Thyroid gland (tissue), 4 donors: ENCODE data around the gene PAX7. TPM values are rescaled to one million over a fixed set of nuclear protein-coding genes. Genes with fewer than 3 reads are reported as not detected.

Experiments used
- DNase-seq, 2 donors: peaks; one replicate each; pipeline ENCODE4 v3.0.0-alpha.2; 2019
- H3K27ac ChIP-seq, 3 donors: fragments of 200-600 bp; sonication (generic); 1 replicate in 2 of 3; 2 replicates in 1 of 3; pipeline ENCODE4 v1.5.1; 2016 to 2019; ENCODE audit warnings: mild to moderate bottlenecking in 1 of 3, moderate library complexity in 1 of 3
- H3K27me3 ChIP-seq: fragments of 200-600 bp; sonication (generic); one replicate; pipeline ENCODE4 v1.5.1; 2019
- H3K36me3 ChIP-seq, 2 donors: fragments of 200-600 bp; sonication (generic); one replicate each; pipeline ENCODE4 v1.5.1; 2016 to 2019
- H3K4me1 ChIP-seq, 2 donors: fragments of 200-600 bp; sonication (generic); one replicate each; pipeline ENCODE4 v1.5.1; 2017 to 2019
- H3K4me3 ChIP-seq, 3 donors: fragments of 200-600 bp; sonication (generic); replicated peaks in 1 of 3; 1 replicate in 2 of 3; 2 replicates in 1 of 3; pipeline ENCODE4 v1.5.1; 2016; ENCODE audit warnings: mild to moderate bottlenecking in 1 of 3
- H3K9me3 ChIP-seq: fragments of 200-600 bp; sonication (generic); one replicate; pipeline ENCODE4 v1.5.1; 2017
- CTCF ChIP-seq, 6 experiments: fragments of 200-600 bp in 3 of 6; fragments of 450-650 bp in 3 of 6; sonication (generic) in 3 of 6; IDR thresholded peaks; one replicate each; pipeline ENCODE4 v1.5.1; 2016 to 2019; ENCODE audit warnings: antibody characterized with exemption in 6 of 6, mild to moderate bottlenecking in 2 of 6, inconsistent platforms in 1 of 6, moderate library complexity in 1 of 6
- POLR2A ChIP-seq, 2 donors: fragments of 450-650 bp; IDR thresholded peaks; one replicate each; pipeline ENCODE4 v1.6.1; 2017; ENCODE audit warnings: antibody characterized with exemption in 2 of 2, mild to moderate bottlenecking in 2 of 2, moderate library complexity in 1 of 2
- WGBS, 2 donors: methylation state at CpG; one replicate each; pipeline ENCODE4 v1.1.5; 2017; 5-methylcytosine and 5-hydroxymethylcytosine counted together
- intact Hi-C: fragments of 100-400 bp; cut with DNase I; formaldehyde crosslinking; loops from one replicate; pipeline ENCODE4 v1.15.1; 2023
- total RNA-seq, 4 donors: library from RNA; depleted of rRNA; stranded (reverse); fragments of >200 nt; gene quantifications; one replicate each; pipeline ENCODE4 v1.2.3, GENCODE V29; 2016

Gene PAX7
- total RNA-seq, 4 donors from 2014 or later, result 0.78 TPM; not detected in 3

GRCh38 chr1:18588093-18588492 lies 42.6 kb upstream of the PAX7 start:
- Histone ChIP-seq H3K27me3 (no peaks in the 10 kb centered on the region), H3K4me1 (peaks cover 8 to 9% of the 10 kb centered on the region in 2 donors), H3K27ac (no peak overlapping the region), H3K4me3 (no peak overlapping the region), H3K9me3 (no peaks in the 10 kb centered on the region), H3K36me3 (no peaks in the 10 kb centered on the region)
- intact Hi-C loops, result no loop called here
- WGBS, 2 donors, result 71 to 78% methylated on average over 9 of the region's 9 CpGs
- no peak for DNase-seq
- TF ChIP-seq POLR2A (IDR thresholded peaks at IDR 0.05) (no peak), CTCF (IDR thresholded peaks at IDR 0.05) (no peak)

- intact Hi-C loops, result no loop called here
- no peaks in the 10 kb centered on the region for H3K27me3 ChIP-seq
- 71 to 86% methylated on average over 1 of the region's 1 CpG for WGBS, 2 donors
Measured at GRCh38 chr1:18592368-18592767, 38.3 kb upstream of the PAX7 start.

GRCh38 chr1:18597160-18598042 lies 33.2 kb upstream of the PAX7 start:
- peak; percentile 58 to 62 for DNase-seq
- Histone ChIP-seq H3K36me3 (no peaks in the 10 kb centered on the region), H3K9me3 (no peaks in the 10 kb centered on the region), H3K4me3 (no peak overlapping the region), H3K27me3 (no peaks in the 10 kb centered on the region), H3K4me1 (no peaks in the 10 kb centered on the region), H3K27ac (no peak overlapping the region)
- peak; percentile 88 to 98 (median 92) for TF ChIP-seq CTCF (IDR thresholded peaks at IDR 0.05)
- TF ChIP-seq POLR2A (IDR thresholded peaks at IDR 0.05), result no peak
- 20 to 21% methylated on average over 20 of the region's 20 CpGs for WGBS, 2 donors
- intact Hi-C loops, result loop anchor here (2.0 kb wide), 1 partner anchor 223 kb away; no protein-coding TSS in a partner anchor

More at GRCh38 chr1:18592368-18592767, 38.3 kb upstream of the PAX7 start:
- H3K27ac ChIP-seq, result no peak overlapping the region
- no peaks in the 10 kb centered on the region for H3K4me1 ChIP-seq
- TF ChIP-seq POLR2A (IDR thresholded peaks at IDR 0.05), result no peak
- no peak for TF ChIP-seq CTCF (IDR thresholded peaks at IDR 0.05)
- DNase-seq, result no peak
- H3K9me3 ChIP-seq, result no peaks in the 10 kb centered on the region
- no peaks in the 10 kb centered on the region for H3K36me3 ChIP-seq
- H3K4me3 ChIP-seq, result no peak overlapping the region

- no peak for TF ChIP-seq CTCF (IDR thresholded peaks at IDR 0.05)
- TF ChIP-seq POLR2A (IDR thresholded peaks at IDR 0.05), result no peak
- Histone ChIP-seq H3K27me3 (no peaks in the 10 kb centered on the region), H3K4me3 (no peak overlapping the region), H3K36me3 (no peaks in the 10 kb centered on the region), H3K4me1 (no peaks in the 10 kb centered on the region), H3K9me3 (no peaks in the 10 kb centered on the region), H3K27ac (no peak overlapping the region)
- DNase-seq, result no peak
- 17 to 28% methylated on average over 8 to 12 of the region's 12 CpGs for WGBS, 2 donors
- intact Hi-C loops, result no loop called here
Measured at GRCh38 chr1:18599086-18599485, 31.6 kb upstream of the PAX7 start.

GRCh38 chr1:18599704-18600103 lies 30.9 kb upstream of the PAX7 start:
- H3K27me3 ChIP-seq, result no peaks in the 10 kb centered on the region
- no peaks in the 10 kb centered on the region for H3K4me1 ChIP-seq
- TF ChIP-seq POLR2A (IDR thresholded peaks at IDR 0.05), result no peak
- no peak for TF ChIP-seq CTCF (IDR thresholded peaks at IDR 0.05)
- no peak overlapping the region for H3K27ac ChIP-seq
- no peak for DNase-seq
- no peak overlapping the region for H3K4me3 ChIP-seq
- WGBS, 2 donors, result 73 to 78% methylated on average over 9 of the region's 9 CpGs
- intact Hi-C loops, result no loop called here
- no peaks in the 10 kb centered on the region for H3K36me3 ChIP-seq
- no peaks in the 10 kb centered on the region for H3K9me3 ChIP-seq
